Measurements from ENCODE around the gene SFXN5. TPM values are rescaled to one million over a fixed set of nuclear protein-coding genes. Genes with fewer than 3 reads are reported as not detected.
A peak's percentile ranks its signal among the peaks of the same experiment; 100 is the strongest.

The SFXN5 gene
- total RNA-seq, 2 donors from 2014 or later: 7.6 to 10.3 TPM

DNA sequence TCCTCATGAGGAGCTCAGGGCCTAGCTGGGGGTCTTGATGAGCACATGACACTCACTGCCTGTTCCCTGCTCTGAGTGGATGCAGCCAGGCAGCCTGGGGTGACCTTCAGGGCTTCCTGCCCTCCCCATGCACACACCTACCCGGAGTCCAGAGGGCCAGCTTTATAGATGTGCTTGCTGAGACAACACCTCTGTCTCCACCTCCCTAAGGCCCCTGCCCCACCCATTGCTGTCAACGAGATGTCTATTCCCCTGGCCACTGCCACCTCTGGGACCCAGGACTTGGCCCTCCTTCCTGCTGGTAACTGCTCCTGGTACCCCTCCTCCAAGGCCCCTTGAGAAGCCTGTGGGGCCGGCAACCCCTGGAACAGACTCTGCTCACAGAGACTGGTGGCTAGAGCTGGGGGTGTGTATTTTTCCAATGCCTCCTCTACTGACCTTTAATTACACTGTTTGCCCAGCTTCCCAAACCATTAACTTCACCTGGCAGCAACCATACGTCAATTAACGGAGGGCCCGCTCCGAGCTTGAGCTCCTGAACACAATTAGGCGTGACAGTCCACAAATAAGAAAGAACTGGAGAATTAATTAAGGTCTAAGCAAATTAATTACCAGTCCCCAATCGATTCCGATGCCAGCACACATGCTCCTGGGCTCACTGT lies 87.9 kb downstream of the SFXN5 start:
- Mint-ChIP-seq H3K4me1 (no peaks in the 10 kb centered on the region), H3K4me3 (no peak overlapping the region), H3K36me3 (ENCODE audit: low read depth) (no peaks in the 10 kb centered on the region), H3K27ac (no peak overlapping the region), H3K27me3 (no peaks in the 10 kb centered on the region), H3K9me3 (no peaks in the 10 kb centered on the region)
- ATAC-seq (replicated peaks): no peak

GRCh38 chr2:72982781-72983499 lies 88.6 kb downstream of the SFXN5 start:
- H3K9me3 Mint-ChIP-seq: no peaks in the 10 kb centered on the region
- H3K36me3 Mint-ChIP-seq (ENCODE audit: low read depth): no peaks in the 10 kb centered on the region
- ATAC-seq (replicated peaks): no peak
- no peaks in the 10 kb centered on the region for H3K27me3 Mint-ChIP-seq
- H3K4me1 Mint-ChIP-seq: no peaks in the 10 kb centered on the region
- no peak overlapping the region for H3K4me3 Mint-ChIP-seq
- H3K27ac Mint-ChIP-seq: peak overlapping the region; percentile 44

- no peak overlapping the region for H3K4me3 Mint-ChIP-seq
- no peak for ATAC-seq (replicated peaks)
- no peaks in the 10 kb centered on the region for H3K4me1 Mint-ChIP-seq
- H3K36me3 Mint-ChIP-seq (ENCODE audit: low read depth): no peaks in the 10 kb centered on the region
- H3K27me3 Mint-ChIP-seq: no peaks in the 10 kb centered on the region
- no peaks in the 10 kb centered on the region for H3K9me3 Mint-ChIP-seq
- H3K27ac Mint-ChIP-seq: peak overlapping the region; percentile 44
Measured at GRCh38 chr2:72982219-72982618, 89.3 kb downstream of the SFXN5 start.

DNA sequence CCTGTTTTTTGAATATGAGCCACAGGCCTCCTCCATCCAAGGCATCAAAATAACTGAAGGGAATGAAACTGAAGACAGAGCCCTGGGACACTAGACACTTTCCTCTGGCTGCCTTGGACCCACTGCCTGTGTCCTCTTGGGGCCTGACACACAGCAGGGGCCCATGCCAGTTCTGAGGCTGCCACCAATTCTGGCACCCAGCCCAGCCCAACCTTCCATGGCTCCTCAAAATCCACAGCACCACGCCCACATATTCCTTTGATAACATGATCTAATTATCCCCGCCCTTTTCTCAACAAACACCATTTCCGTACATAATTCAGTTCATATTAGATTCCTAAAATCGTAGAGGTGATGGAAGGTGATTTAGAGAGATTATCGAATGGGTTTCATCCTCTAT lies 90.0 kb downstream of the SFXN5 start:
- no peak overlapping the region for H3K27ac Mint-ChIP-seq
- no peak overlapping the region for H3K4me3 Mint-ChIP-seq
- no peaks in the 10 kb centered on the region for H3K27me3 Mint-ChIP-seq
- no peak for ATAC-seq (replicated peaks)
- no peaks in the 10 kb centered on the region for H3K36me3 Mint-ChIP-seq (ENCODE audit: low read depth)
- H3K4me1 Mint-ChIP-seq: no peaks in the 10 kb centered on the region
- no peaks in the 10 kb centered on the region for H3K9me3 Mint-ChIP-seq

DNA sequence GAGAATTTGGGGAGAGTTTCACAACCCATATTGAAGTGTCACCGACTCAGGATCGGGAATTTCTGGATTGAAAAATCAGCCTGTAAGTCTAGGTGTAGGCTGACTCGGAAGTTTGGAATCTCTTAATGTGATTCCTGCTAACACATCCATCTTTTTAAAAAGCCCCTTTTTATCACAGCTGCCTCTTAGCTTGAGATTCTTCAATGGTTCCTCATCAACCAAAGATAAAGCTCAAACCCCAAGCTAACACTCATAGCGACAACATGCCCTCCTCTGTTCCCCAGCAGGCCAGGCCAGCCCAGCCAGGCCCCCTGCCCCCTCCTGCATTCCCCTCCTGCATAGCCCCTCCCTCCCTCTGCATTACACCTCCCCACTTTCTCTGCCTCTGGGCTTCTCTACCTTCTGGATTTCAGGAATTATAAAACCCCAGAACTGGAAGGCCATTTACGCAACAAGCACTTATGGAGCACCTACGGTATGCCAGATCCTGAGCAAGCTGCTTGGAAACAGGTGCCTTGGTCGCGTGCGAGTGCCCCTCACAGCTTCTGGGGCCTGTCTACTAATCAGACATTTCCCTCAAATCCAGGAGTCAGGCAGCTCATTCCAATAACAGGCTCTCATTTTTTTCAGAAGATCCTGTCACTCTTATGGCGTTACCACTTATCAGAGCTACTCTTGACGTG lies 90.8 kb downstream of the SFXN5 start:
- Mint-ChIP-seq H3K4me1 (no peaks in the 10 kb centered on the region), H3K36me3 (ENCODE audit: low read depth) (no peaks in the 10 kb centered on the region), H3K4me3 (no peak overlapping the region), H3K27me3 (no peaks in the 10 kb centered on the region), H3K27ac (no peak overlapping the region), H3K9me3 (no peaks in the 10 kb centered on the region)
- no peak for ATAC-seq (replicated peaks)

DNA sequence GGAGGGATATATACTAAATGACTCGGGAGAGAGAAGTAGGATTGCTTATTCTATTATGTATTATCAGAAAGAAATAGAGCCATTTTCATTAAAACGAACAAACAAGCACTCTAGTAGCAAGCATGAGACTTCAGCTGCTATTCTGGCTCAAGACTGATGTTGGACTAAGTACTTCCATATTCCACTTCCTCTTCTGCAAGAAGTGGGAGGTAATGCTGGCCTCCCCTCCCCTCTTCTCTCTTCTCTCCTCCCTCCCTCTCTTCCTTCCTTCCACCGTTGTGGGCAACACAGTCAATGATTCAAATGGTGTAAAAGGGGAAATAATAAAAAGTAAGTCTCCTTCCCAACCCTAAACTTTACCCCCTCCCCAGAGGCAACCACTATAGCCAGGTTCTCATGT lies 91.6 kb downstream of the SFXN5 start:
- Mint-ChIP-seq H3K4me1 (no peaks in the 10 kb centered on the region), H3K27ac (no peak overlapping the region), H3K9me3 (no peaks in the 10 kb centered on the region), H3K4me3 (no peak overlapping the region), H3K36me3 (ENCODE audit: low read depth) (no peaks in the 10 kb centered on the region), H3K27me3 (no peaks in the 10 kb centered on the region)
- no peak for ATAC-seq (replicated peaks)

- Mint-ChIP-seq H3K4me3 (no peak overlapping the region), H3K4me1 (no peaks in the 10 kb centered on the region), H3K27me3 (peaks cover 5% of the 10 kb centered on the region), H3K27ac (no peak overlapping the region), H3K9me3 (no peaks in the 10 kb centered on the region), H3K36me3 (ENCODE audit: low read depth) (no peaks in the 10 kb centered on the region)
- ATAC-seq (replicated peaks): no peak
Measured at GRCh38 chr2:72975017-72975416, 96.5 kb downstream of the SFXN5 start.

GRCh38 chr2:72974436-72974754 lies 97.1 kb downstream of the SFXN5 start:
- ATAC-seq (replicated peaks): no peak
- H3K4me3 Mint-ChIP-seq: no peak overlapping the region
- H3K4me1 Mint-ChIP-seq: no peaks in the 10 kb centered on the region
- H3K36me3 Mint-ChIP-seq (ENCODE audit: low read depth): no peaks in the 10 kb centered on the region
- no peak overlapping the region for H3K27ac Mint-ChIP-seq
- peaks cover 5% of the 10 kb centered on the region for H3K27me3 Mint-ChIP-seq
- no peaks in the 10 kb centered on the region for H3K9me3 Mint-ChIP-seq

- Mint-ChIP-seq H3K9me3 (no peaks in the 10 kb centered on the region), H3K27ac (no peak overlapping the region), H3K36me3 (ENCODE audit: low read depth) (no peaks in the 10 kb centered on the region), H3K4me3 (no peak overlapping the region), H3K27me3 (peaks cover 5% of the 10 kb centered on the region), H3K4me1 (no peaks in the 10 kb centered on the region)
- ATAC-seq (replicated peaks): peak; percentile 70
Measured at GRCh38 chr2:72973566-72974435, 97.7 kb downstream of the SFXN5 start.

DNA sequence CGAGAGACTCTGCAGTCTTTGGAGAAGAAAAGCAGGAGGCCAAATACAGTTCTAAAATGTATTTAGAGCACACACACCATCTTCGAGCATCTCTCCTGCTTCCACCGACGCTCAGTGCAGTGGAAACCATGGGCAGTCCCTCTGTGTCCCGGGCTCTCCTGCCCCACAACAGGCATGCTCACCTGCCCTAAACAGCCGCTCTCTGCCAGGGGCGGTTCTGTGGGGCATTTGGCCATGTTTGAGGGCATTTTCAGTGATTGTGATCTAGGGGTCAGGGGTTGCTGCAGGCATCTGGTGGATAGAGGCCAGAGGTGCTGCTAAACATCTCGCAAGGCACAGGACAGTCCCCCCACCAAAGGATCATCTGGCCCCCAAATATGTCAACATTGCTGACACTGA lies 98.4 kb downstream of the SFXN5 start:
- Mint-ChIP-seq H3K27ac (no peak overlapping the region), H3K4me1 (no peaks in the 10 kb centered on the region), H3K36me3 (ENCODE audit: low read depth) (no peaks in the 10 kb centered on the region), H3K9me3 (no peaks in the 10 kb centered on the region), H3K27me3 (peaks cover 5% of the 10 kb centered on the region), H3K4me3 (no peak overlapping the region)
- ATAC-seq (replicated peaks): no peak

- Mint-ChIP-seq H3K36me3 (ENCODE audit: low read depth) (no peaks in the 10 kb centered on the region), H3K4me3 (no peak overlapping the region), H3K27ac (no peak overlapping the region), H3K4me1 (no peaks in the 10 kb centered on the region), H3K9me3 (no peaks in the 10 kb centered on the region), H3K27me3 (peaks cover 5% of the 10 kb centered on the region)
- no peak for ATAC-seq (replicated peaks)
Measured at GRCh38 chr2:72972352-72973136, 99.0 kb downstream of the SFXN5 start.

GRCh38 chr2:72971036-72971435 lies 100.5 kb downstream of the SFXN5 start:
- H3K27me3 Mint-ChIP-seq: peaks cover 5% of the 10 kb centered on the region
- H3K36me3 Mint-ChIP-seq (ENCODE audit: low read depth): no peaks in the 10 kb centered on the region
- H3K4me3 Mint-ChIP-seq: no peak overlapping the region
- no peak overlapping the region for H3K27ac Mint-ChIP-seq
- H3K9me3 Mint-ChIP-seq: no peaks in the 10 kb centered on the region
- no peaks in the 10 kb centered on the region for H3K4me1 Mint-ChIP-seq
- ATAC-seq (replicated peaks): no peak

DNA sequence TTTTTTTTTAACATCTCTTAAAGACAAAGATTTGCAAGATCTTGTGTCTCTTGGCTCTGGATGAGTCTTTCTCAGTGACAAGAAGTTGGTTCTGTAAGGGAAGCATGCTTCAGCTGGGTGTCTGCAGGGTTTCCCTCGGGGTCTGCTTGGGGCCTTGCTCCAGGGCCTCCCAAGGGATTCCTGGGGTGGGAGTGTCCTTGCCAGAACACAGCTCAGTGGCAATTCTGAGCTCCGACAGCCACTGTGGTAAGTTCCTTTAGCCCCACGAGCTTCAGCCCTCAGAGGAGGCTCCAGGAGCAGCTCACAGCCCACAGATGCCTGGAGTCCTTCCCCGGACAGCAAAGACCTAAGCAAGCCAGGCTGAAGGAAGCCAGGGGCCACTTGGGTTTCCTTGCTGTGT lies 101.8 kb downstream of the SFXN5 start:
- no peak for ATAC-seq (replicated peaks)
- Mint-ChIP-seq H3K4me1 (no peaks in the 10 kb centered on the region), H3K27me3 (peaks cover 3% of the 10 kb centered on the region), H3K36me3 (ENCODE audit: low read depth) (no peaks in the 10 kb centered on the region), H3K4me3 (no peak overlapping the region), H3K9me3 (no peaks in the 10 kb centered on the region), H3K27ac (no peak overlapping the region)

GRCh38 chr2:72968286-72968685 lies 103.2 kb downstream of the SFXN5 start:
- H3K9me3 Mint-ChIP-seq: no peaks in the 10 kb centered on the region
- H3K4me1 Mint-ChIP-seq: no peaks in the 10 kb centered on the region
- no peak for ATAC-seq (replicated peaks)
- H3K27me3 Mint-ChIP-seq: no peaks in the 10 kb centered on the region
- H3K36me3 Mint-ChIP-seq (ENCODE audit: low read depth): no peaks in the 10 kb centered on the region
- H3K4me3 Mint-ChIP-seq: no peak overlapping the region
- H3K27ac Mint-ChIP-seq: no peak overlapping the region
